ENCODE results near the gene ATXN7L2. TPM values are rescaled to one million over a fixed set of nuclear protein-coding genes. Genes with fewer than 3 reads are reported as not detected.

The ATXN7L2 gene, protein sequence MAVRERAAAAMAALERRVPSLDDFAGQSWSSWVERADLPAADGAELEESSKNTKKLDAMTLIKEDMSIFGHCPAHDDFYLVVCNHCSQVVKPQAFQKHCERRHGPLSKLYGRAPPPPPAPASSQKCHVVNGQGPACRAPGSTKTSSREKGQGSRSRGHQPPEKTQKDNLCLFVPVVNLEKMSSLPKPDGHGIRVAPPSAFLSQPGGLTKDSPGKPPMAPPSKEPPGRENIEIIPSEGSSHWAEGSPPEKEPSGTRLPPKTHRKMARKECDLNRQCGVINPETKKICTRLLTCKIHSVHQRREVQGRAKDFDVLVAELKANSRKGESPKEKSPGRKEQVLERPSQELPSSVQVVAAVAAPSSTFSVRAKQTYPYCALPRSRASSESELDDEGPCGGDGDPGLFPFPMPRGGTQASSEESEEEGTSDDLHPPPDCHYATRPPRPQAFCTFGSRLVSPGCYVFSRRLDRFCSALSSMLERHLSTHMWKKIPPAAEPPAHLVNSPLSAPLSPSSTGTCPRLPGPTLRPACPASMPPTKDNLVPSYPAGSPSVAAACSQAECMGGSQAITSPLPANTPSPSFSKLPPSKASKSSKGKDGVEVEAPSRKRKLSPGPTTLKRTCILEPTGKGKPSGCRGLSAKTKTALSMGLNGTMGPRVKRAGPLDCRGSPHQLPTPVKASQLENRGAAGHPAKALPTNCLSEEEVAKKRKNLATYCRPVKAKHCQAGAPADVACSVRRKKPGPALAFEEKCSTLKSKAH
- 10 to 100 TPM in 1 of 4 donors, 1 to 10 TPM in 3; 2.3 to 12.7 (median 7.3) TPM for total RNA-seq

DNA sequence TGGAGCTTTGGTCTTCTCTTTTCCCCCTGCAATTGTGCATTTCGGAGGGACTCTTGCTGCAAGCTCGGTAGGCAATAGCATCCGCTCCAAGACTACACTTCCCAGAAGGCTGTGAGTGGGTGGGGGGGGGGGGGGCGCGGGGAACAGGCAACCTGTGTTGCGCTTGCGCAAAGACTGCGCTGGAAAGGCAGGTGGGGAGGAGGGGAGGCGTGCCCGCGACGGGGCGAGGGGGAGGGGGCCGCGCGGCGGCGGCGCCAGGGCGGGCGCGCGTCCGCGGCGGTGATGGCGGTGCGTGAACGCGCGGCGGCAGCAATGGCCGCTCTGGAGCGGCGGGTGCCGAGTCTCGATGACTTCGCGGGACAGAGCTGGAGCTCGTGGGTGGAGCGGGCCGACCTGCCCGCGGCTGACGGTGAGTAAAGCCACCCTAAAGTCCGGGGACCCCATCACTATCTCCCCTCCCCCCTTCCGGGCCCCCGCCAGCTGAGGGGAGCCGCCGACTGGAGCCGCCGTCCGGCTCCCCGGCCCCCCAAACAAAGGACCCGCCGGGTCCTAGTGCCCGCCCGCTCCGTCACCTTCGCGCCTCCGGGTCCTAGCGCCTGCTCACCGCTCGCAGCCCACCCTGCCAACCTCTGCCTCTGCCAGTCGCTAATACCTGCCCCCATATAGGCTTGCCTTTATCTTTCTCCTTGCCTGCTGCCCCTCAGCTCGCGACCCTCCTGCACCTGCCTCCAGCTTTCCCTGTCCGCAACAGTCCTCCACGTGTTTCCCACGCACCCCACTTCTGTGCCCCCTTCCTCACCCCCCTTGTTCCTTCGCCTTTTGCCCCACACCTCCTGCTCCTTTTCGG, at the start of gene ATXN7L2:
Gene ATXN7L2 (plus strand): TSS at position 234 of the 847 bp plus-strand sequence. CDS start 49 bp downstream, at position 283.
- H3K4me1 ChIP-seq: peaks cover 0 to 16% (median 8%) of the 10 kb centered on the region in 4 donors

DNA sequence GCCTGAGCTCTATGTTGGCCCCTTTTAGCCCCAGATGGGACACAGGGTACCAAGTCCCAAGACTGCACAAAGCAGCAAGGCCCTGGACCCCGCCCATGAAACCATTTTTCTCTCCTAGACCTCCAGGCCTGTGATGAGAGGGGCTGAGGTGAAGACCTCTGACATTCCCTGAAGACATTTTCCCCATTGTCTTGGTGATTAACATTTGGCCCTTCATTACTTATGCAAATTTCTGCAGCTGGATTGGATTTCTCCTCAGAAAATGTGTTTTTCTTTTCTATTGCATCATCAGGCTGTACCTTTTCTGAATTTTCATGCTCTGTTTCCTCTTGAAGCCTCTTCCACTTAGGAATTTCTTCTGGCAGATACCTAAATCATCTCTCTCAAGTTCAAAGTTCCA, 49.2 kb upstream of the ATXN7L2 start:
- Histone ChIP-seq H3K9me3 (no peaks in the 10 kb centered on the region), H3K27me3 (no peaks in the 10 kb centered on the region), H3K27ac (no peak overlapping the region), H3K4me1 (no peaks in the 10 kb centered on the region), H3K36me3 (no peaks in the 10 kb centered on the region), H3K4me3 (no peak overlapping the region)
- DNase-seq: no peak
- TF ChIP-seq, protein P1, sequence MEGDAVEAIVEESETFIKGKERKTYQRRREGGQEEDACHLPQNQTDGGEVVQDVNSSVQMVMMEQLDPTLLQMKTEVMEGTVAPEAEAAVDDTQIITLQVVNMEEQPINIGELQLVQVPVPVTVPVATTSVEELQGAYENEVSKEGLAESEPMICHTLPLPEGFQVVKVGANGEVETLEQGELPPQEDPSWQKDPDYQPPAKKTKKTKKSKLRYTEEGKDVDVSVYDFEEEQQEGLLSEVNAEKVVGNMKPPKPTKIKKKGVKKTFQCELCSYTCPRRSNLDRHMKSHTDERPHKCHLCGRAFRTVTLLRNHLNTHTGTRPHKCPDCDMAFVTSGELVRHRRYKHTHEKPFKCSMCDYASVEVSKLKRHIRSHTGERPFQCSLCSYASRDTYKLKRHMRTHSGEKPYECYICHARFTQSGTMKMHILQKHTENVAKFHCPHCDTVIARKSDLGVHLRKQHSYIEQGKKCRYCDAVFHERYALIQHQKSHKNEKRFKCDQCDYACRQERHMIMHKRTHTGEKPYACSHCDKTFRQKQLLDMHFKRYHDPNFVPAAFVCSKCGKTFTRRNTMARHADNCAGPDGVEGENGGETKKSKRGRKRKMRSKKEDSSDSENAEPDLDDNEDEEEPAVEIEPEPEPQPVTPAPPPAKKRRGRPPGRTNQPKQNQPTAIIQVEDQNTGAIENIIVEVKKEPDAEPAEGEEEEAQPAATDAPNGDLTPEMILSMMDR (IDR thresholded peaks at IDR 0.05): no peak
- TF ChIP-seq POLR2A (IDR thresholded peaks at IDR 0.05): no peak

More for the DNA sequence above, at the start of gene ATXN7L2:
- Histone ChIP-seq H3K9me3 (no peaks in the 10 kb centered on the region), H3K4me3 (peak within 1 kb of the TSS; percentile 67 to 92 (median 78)), H3K27ac (peak within 1 kb of the TSS; percentile 94 to 98 (median 95)), H3K36me3 (peaks cover 0 to 14% (median 0%) of the 10 kb centered on the region in 3 donors), H3K27me3 (no peaks in the 10 kb centered on the region)
- peak; percentile 54 to 55 for TF ChIP-seq POLR2A (IDR thresholded peaks at IDR 0.05)
- TF ChIP-seq, protein P1 (IDR thresholded peaks at IDR 0.05): peak in 1 of 6 experiments; percentile 18
- DNase-seq: peak; percentile 86 to 96 (median 96)

DNA sequence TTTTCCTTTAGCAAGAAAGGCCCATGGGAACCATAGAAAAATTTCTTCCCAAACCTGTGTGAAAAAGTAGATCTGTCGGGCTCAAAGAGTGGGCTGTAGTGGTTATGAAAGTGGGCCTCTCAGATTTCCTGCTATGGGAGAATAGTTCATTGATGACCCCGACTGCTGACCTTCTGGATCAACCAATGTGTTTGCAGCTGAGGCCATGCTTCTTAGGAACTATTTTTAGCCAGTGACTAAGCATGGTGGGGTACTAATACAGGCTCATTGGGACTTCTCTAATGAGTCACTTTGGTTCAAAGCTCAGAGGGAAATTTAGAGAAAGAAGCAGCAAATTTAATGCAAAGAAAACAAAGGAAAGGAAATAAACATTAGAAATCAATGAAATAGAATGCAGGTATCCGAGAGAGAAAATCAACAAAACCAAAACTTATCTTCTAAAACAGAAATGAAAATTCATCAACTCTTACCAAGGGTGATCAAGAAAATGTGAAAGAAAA, 44.9 kb upstream of the ATXN7L2 start:
- Histone ChIP-seq H3K27ac (no peak overlapping the region), H3K27me3 (no peaks in the 10 kb centered on the region), H3K9me3 (no peaks in the 10 kb centered on the region), H3K4me1 (no peaks in the 10 kb centered on the region), H3K4me3 (no peak overlapping the region), H3K36me3 (no peaks in the 10 kb centered on the region)
- TF ChIP-seq, protein P1 (IDR thresholded peaks at IDR 0.05): no peak
- no peak for TF ChIP-seq POLR2A (IDR thresholded peaks at IDR 0.05)
- no peak for DNase-seq

DNA sequence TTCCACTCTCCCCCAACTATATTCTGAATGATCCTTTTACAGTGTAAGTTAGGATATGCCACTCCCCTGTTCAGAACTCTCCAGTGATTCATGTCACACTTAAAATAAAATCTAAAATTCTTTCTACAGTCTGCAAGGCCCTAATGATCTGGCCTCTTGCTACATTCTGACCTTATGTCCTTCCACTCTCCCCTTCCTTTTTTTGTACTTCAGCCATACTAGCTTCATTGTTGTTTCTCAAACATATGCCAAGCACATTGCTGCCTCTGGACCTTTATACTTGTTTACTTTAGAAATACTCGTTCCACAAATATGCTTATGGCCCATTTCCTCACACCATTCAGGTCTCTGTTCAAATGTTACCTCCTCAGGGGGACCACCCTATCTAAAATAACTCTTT, 42.6 kb upstream of the ATXN7L2 start:
- no peaks in the 10 kb centered on the region for H3K36me3 ChIP-seq
- TF ChIP-seq, protein P1 (IDR thresholded peaks at IDR 0.05): no peak
- no peak for TF ChIP-seq POLR2A (IDR thresholded peaks at IDR 0.05)

DNA sequence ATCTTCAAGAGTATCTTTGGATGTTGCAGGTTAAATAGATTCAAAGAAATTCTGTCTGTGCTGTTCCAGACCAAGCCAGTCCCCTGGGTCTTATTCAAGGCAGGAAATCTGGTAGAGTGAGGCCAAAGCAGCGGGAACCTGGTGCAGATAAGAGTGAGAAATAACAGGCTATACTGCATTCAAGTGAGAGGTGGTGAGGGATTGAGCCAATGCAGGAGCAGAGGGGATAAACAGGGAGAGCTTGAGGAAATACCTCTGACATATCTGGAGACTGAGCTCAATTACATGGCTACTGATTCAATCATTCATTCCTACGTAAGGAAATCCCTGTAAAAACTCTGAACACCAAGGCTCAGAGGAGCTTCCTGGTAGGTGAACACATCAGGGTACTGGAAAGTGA, 40.2 kb upstream of the ATXN7L2 start:
- Histone ChIP-seq H3K36me3 (no peaks in the 10 kb centered on the region), H3K4me3 (no peak overlapping the region), H3K27ac (no peak overlapping the region), H3K9me3 (no peaks in the 10 kb centered on the region), H3K4me1 (no peaks in the 10 kb centered on the region), H3K27me3 (no peaks in the 10 kb centered on the region)
- TF ChIP-seq POLR2A (IDR thresholded peaks at IDR 0.05): no peak
- TF ChIP-seq, protein P1 (IDR thresholded peaks at IDR 0.05): no peak
- no peak for DNase-seq

More for the DNA sequence above, 42.6 kb upstream of the ATXN7L2 start:
- Histone ChIP-seq H3K9me3 (no peaks in the 10 kb centered on the region), H3K4me3 (no peak overlapping the region), H3K27me3 (no peaks in the 10 kb centered on the region), H3K4me1 (no peaks in the 10 kb centered on the region), H3K27ac (no peak overlapping the region)
- no peak for DNase-seq
